GM18499 (cell line): ENCODE results near the gene NPAS3.

Experiments
- ATAC-seq: cut with Tn5 transposase; IDR thresholded peaks from one replicate; pipeline ENCODE4 v1.9.1; 2021; ENCODE audit warnings: moderate number of reproducible peaks; ENCODE audit not compliant: insufficient read depth, unreplicated experiment

The NPAS3 gene

GRCh38 chr14:33527023-33527634 lies 588.5 kb downstream of the NPAS3 start:
- ATAC-seq, result no peak

GRCh38 chr14:33528655-33529054 lies 590.0 kb downstream of the NPAS3 start:
- ATAC-seq, result no peak

GRCh38 chr14:33529787-33530757 lies 591.4 kb downstream of the NPAS3 start:
- no peak for ATAC-seq

GRCh38 chr14:33532553-33532952 lies 593.9 kb downstream of the NPAS3 start:
- no peak for ATAC-seq

- no peak for ATAC-seq
These were observed 595.4 kb downstream of the NPAS3 start for GRCh38 chr14:33534104-33534503.

- no peak for ATAC-seq
These were observed 596.0 kb downstream of the NPAS3 start for GRCh38 chr14:33534632-33535031.

DNA sequence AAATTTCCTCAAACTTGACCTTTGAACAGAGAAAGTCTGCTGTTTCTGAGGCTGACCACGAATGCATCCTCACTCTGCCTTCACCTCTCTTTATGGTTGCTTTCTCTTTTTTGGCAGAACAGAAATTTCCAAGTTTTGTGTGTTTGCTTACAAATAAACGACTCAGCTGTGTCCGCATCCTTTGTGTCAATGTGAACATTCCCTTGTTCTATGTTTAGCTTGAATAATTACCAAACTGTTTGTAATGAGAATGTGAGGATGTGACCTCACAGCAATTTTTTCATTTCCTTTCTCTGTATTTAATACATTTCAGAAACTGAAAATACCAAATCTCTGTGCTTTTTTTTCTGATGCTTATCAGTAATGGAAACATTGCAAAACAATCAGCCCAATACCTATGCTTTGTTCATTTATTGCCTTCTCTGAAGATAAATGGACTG lies 601.3 kb downstream of the NPAS3 start:
- no peak for ATAC-seq

GRCh38 chr14:33541171-33541570 lies 602.5 kb downstream of the NPAS3 start:
- no peak for ATAC-seq

GRCh38 chr14:33542338-33543287 lies 603.9 kb downstream of the NPAS3 start:
- ATAC-seq, result no peak

- ATAC-seq, result no peak
These were observed 607.0 kb downstream of the NPAS3 start for GRCh38 chr14:33545696-33546095.

DNA sequence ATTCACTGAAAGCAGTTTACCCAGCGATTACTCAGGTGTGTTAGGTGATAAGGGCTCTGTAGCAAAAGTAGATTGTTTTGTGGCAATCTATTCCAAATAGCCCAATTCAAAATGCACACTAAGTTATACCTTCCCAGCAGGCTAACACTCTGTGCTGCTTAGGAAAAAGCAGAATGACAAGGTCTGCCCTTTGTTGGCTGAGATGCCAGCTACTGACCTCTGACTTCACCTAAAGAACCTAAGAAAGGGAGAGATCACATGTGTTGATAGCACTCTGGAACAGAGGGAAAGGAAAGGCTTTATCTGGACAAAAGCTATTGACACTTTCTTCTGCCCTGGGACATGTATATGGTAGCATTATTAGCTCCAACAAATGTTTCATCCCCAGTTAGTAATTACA lies 609.9 kb downstream of the NPAS3 start:
- no peak for ATAC-seq

- no peak for ATAC-seq
These were observed 613.3 kb downstream of the NPAS3 start for GRCh38 chr14:33551963-33552362.

- no peak for ATAC-seq
These were observed 615.1 kb downstream of the NPAS3 start for GRCh38 chr14:33553706-33554278.

DNA sequence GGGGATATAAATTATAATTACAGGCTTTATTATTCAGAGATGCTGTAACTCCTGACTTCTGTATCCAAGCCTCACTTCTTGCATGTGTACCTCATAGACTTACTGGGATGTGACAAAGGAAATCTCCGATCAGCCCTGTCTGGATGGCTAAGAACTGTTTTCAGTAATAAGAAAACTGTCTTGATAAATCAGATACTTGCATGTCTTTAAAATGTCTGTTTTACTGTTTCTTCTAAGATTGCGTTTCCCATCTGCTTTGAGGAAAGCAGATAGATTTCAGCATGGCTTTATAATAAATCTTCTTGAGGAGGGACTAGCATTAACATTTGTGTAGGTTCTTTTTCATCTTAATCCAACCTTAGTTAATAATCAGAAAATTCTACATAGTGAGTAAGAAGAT lies 616.3 kb downstream of the NPAS3 start:
- ATAC-seq, result no peak

- no peak for ATAC-seq
These were observed 617.2 kb downstream of the NPAS3 start for GRCh38 chr14:33555710-33556350.

DNA sequence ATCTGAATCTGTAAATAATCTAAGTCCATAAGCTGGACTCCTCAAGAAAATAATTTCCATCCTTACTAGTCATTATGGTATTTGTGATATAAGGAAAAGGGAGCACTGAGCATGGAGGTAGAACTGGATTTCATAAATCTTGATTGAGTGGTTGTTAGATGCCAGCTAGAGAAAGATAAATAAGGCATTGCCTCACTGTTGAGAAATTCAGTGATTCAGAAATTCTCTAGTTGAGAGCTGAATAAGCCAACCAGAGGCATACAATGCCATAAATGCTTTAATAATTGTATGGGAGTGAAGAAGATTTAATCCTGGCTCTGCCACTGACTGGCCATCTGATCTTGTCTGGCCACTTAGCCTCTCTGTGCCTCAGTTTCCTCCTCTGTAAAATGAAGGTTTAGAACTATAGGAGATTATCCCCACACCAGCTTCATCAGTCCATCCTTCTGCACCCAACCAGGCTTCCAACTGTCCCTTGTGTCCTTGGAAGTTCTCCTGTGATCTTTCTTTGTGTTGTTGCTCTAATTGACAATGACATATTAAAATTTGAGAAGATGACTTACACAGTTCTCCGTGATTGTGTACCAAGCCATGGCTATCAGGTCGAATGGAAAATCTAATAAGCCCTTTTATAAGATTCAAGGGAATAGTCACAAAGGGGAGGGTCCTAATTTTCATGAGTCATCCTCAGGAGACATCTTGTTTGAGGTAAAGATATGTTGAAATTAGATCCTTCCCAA lies 617.9 kb downstream of the NPAS3 start:
- ATAC-seq, result no peak

- ATAC-seq, result no peak
These were observed 622.2 kb downstream of the NPAS3 start for GRCh38 chr14:33560718-33561431.

- no peak for ATAC-seq
These were observed 623.0 kb downstream of the NPAS3 start for GRCh38 chr14:33561488-33562175.
